Thyroid gland (tissue), 4 donors: ENCODE data around the gene CCNG1.

ENCODE experiments used
- CTCF ChIP-seq, 6 experiments: fragments of 200-600 bp in 3 of 6; fragments of 450-650 bp in 3 of 6; sonication (generic) in 3 of 6; IDR thresholded peaks; one replicate each; pipeline ENCODE4 v1.5.1; 2016 to 2019; ENCODE audit warnings: antibody characterized with exemption in 6 of 6, mild to moderate bottlenecking in 2 of 6, inconsistent platforms in 1 of 6, moderate library complexity in 1 of 6
- POLR2A ChIP-seq, 2 donors: fragments of 450-650 bp; IDR thresholded peaks; one replicate each; pipeline ENCODE4 v1.6.1; 2017; ENCODE audit warnings: antibody characterized with exemption in 2 of 2, mild to moderate bottlenecking in 2 of 2, moderate library complexity in 1 of 2

- TF ChIP-seq POLR2A (IDR thresholded peaks at IDR 0.05) (no peak), CTCF (IDR thresholded peaks at IDR 0.05) (no peak)
Observed at GRCh38 chr5:163463063-163463435, 25.7 kb downstream of the CCNG1 start.
